Fibroblast of skin of right biceps (primary cell): ENCODE measurements around the gene RSPH4A.
A peak's percentile ranks its signal among the peaks of the same experiment; 100 is the strongest.
"Not testable (repeated sequence)": the region's sequence is repeated elsewhere in the genome, so short reads cannot be mapped to it uniquely, and the experiment has no call there.

Source experiments
- DNase-seq: peaks from one replicate; pipeline ENCODE4 v3.0.0-alpha.2; 2013

Gene RSPH4A

DNA sequence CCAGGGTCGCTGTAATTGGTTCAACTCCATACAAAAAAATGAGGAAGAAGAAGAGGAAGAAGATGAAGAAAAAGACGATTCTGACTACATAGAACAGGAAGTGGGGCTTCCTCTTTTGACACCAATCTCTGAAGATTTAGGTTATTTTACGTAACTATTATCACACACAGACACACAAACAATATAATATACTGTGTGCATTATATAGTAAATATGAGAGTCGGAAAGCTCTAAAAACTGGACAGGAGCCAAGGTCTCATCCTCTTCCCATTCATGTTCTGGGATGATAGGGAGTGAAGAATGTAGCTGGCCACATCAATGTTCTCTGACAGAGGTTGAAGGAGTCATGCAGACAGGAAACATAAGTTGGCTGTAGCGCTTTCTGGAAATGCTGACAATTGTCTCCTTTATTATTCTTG lies 13.3 kb downstream of the RSPH4A start:
- peak; percentile 3 for DNase-seq

DNA sequence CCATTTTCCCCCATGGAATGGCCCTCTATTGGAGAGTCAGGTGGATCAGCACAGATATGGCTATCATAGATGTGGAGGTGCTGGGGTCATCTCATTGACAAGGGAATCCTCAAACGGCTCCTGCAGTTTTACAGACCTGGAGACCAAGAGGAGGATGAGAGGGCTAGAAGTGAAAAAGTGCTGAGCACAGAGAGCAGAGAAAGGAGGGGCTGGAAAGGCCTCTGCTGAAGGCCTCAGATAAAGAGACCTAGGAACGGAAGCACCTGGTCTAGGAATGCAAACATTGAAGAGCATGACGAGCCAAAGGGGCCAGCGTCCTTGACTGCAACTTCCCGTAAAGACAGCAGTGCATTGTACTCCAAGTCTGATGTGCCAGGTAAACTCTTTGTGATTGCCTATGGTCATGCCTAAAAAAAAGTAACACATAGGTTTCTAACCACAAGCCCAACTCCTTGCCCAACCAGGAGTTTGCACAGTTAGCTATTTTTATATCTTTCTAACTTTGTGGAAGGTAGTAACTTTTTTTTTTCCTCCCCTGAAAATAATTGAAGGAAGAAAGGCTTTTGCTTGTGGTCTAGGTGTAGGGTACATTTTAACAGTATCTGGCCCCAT lies 15.2 kb downstream of the RSPH4A start:
- DNase-seq = no peak

DNA sequence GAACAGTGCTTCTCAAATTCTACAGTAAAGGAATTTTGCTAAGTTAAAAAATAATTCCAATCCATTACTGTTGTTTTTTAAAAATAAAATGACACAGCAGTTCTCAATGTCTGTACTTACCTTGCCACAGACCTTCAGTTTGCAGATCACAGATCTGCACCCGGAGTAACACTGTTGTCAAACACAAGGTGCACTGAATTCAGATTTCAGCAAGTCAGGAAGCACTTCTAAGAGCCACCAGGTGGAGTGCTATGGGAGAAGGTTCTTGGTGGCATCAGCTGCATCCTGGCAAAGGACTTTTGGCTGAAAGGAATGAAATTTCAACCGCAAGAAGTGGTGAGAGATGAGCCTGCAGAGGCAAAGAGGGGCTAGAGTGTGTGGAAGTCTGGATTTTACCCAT lies 17.4 kb downstream of the RSPH4A start:
- DNase-seq = no peak

DNA sequence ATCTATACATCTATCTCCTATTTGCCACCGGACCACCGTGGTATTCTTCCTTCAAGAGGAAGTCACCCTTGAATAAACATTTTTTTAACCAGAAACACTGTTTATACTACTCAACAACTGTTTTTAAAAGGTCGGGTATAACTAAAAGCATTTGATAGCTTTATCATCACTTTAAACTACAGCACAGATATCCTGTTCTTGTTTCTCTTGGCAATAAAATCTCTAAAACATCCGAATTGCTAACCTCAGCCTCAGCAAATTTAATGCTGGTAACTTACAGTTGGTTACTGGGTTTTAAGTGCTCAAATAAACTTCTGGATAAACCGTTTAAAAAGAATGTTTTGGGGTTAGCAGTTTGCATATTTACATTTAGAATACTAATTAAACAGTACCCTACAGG lies 31.9 kb downstream of the RSPH4A start:
- DNase-seq = no peak

DNA sequence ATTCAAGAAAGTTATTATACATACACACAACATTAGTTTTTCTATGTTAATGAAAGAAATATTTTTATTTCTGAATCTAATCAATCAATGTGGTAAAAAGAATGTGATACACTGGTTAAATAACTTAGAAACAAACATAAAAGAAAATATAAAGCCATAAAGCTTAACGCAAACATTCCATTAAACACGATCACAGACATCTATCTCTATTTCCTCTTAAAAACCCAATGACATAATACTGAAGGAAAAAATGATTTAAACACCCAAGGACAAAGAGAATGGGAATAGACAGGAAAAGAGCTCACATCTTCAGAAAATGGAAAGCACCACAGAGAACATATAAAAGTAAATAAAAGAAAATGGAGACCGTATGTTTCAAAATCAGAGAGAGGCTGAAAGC lies 32.9 kb downstream of the RSPH4A start:
- DNase-seq = no peak

DNA sequence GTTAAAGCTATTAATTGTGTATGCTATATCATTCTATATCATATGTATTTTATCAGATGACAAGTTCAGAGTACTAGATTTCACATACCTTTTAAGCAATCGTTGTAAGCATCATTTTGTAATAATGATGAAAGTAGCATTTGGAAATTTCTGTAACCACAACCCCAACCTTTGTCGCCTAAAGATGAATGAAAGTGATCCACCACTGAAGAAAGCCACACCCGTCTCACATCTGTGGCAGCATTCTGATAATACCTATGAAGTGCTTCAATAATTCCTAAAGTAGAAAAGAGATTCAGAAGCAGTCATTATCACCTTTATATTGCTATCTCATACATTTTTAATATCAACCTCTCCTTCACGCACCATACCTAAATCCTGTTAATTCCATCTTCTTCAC lies 35.6 kb downstream of the RSPH4A start:
- DNase-seq = no peak

DNA sequence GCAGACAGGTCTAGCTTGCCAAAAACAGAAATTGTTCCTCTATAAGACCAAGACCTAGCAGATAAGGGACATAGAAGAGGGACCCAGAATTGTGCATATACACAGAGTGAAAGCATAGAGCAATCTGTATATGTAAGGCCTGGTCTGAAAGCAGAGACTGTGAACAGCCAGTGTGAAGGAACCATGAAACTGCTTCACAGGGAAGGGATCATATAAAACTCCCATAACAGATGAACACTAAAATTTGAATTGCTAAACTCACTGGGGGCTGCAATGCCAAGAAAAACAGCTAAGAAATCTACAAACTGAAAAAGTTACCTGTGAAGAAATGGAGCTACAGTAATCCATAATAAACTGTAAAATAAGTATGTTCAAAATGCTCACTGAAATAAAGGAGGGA lies 45.3 kb downstream of the RSPH4A start:
- no peak for DNase-seq

DNA sequence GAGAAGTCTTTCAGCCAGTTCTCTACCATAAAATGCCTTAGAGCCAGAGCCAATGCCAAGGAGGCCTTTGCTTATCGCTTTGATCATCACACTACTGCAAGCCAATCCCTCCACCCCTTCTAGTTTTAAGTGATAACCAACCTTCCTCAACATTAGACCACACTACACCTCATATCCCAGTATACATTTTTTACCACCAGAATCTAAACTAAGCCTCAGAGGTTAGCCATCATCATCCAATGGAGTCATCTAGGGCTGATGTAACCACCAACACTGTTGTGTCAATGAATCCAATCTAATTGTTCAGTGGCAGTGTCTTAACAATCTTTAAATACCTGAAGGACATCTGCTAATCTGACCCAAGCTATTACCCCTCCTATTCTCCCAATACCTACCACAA lies 45.9 kb downstream of the RSPH4A start:
- DNase-seq = no peak

DNA sequence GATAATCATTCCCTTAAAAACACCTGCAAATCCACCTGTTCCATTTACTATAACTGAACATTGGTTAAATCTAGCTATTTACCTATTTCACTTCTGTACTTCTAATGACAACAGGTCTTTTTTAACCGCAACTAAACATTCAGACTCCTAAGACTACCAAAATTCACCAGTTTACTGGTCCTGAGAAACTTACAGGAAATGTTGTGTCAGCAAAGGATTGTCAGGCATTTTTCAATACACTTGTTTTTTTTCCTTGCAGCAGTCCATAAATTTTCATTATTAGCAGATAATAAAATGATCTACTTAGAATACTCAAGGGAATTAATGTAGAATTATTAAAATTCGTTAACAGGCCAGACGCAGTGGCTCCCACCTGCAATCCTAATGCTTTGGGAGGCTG lies 47.0 kb downstream of the RSPH4A start:
- DNase-seq = no peak

DNA sequence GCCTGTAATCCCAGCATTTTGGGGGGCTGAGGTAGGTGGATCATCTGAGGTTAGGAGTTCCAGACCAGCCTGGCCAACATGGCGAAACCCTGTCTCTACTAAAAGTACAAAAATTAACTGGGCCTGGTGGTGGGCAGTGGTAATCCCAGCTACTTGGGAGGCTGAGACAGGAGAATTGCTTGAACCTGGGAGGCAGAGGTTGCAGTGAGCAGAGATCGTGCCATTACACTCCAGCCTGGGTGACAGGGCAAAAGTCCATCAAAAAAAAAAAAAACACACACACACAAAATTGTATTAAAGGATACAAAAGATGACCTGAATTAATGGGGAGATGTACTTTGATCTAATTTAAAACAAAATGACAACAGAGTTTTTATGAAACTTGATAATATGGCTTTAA lies 47.9 kb downstream of the RSPH4A start:
- DNase-seq = not testable (repeated sequence)

DNA sequence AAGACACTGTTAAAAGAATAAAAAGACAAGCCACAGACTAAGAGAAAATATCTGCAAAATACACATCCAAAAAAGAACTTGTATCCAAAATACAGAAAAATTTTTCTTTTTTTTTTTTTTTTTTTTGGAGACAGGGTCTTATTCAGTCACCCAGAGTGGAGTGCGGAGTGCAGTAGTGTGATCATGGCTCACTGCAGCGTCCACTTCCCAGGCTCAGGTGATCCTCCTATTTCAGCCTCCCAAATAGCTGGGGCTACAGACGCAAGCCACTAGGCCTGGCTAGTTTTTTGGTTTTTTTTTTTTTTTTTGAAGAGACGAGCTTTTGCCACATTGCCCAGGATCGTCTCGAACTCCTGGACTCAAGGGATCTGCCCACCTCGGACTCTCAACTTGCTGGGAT lies 49.2 kb downstream of the RSPH4A start:
- no peak for DNase-seq

DNA sequence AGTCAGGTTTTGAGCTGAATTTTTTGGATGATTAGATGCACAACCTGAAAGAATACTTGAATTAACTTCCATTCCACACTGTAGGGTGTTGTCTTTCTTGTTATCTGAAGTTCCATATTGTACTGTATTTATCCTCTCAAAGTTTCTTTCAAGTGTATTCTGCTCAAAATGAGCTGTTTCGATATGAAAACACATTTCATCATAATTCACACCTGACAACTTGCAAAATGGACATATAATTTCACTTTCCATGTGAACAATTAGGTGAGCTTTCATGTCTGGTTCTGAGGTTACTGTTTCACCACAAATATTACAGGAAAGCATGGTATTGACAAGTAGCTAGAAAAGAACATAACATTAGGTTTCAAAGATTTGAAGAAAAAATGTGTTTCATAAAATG lies 50.6 kb downstream of the RSPH4A start:
- no peak for DNase-seq

DNA sequence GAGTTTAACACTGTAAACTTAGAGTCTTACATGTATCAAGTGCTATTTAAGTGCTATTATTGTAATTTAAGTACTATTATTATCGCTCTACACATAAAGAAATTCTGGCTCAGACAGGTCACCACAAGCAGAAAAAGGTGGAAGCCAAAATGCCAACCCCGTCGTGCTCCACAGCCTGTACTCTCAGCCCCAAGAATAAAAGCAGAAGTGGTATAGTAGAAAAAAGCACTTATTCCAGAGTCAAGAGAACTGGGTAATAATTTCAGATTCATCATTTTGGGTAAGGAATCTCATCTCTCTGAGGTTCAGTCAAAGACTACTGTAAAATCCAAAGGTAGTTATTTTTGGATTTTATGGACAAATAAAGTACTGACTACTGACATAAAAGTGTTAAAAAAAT lies 51.3 kb downstream of the RSPH4A start:
- no peak for DNase-seq

DNA sequence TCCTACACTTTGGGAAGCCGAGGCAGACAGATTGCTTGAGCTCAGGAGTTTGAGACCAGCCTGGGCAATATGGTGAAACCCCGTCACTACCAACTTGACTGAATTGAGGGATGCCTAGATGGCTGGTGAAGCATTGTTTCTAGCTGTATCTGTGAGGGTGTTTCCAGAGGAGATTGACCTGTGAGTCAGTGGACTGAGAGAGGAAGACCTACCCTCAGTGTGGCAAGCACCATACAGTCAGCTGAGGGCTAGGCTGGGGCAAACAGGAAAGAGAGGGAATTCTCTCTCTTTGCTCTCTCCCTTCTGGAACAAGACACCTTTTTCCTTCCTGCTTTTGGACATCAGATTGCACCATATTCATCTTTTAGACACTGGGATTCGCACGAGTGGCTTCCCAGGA lies 56.0 kb downstream of the RSPH4A start:
- no peak for DNase-seq

DNA sequence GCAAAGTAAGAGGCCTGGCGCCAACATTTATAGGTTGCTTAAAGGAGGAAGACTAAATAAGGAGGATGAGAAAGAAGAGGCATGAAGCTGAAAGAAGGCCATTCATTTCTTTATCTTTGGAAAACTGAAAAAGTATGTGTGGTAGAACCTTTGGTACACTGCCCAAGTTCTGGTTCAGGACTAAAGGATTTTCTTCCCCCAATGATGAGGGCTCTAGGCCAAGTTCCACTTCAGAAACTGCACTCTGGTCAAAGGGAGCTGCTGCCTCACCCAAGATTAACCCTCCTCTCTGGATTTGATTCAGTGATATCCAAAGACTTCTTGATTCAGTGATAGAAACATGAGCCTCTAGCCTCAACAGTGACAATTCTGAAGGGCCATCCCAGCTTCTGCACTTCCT lies 59.7 kb downstream of the RSPH4A start:
- DNase-seq = no peak

DNA sequence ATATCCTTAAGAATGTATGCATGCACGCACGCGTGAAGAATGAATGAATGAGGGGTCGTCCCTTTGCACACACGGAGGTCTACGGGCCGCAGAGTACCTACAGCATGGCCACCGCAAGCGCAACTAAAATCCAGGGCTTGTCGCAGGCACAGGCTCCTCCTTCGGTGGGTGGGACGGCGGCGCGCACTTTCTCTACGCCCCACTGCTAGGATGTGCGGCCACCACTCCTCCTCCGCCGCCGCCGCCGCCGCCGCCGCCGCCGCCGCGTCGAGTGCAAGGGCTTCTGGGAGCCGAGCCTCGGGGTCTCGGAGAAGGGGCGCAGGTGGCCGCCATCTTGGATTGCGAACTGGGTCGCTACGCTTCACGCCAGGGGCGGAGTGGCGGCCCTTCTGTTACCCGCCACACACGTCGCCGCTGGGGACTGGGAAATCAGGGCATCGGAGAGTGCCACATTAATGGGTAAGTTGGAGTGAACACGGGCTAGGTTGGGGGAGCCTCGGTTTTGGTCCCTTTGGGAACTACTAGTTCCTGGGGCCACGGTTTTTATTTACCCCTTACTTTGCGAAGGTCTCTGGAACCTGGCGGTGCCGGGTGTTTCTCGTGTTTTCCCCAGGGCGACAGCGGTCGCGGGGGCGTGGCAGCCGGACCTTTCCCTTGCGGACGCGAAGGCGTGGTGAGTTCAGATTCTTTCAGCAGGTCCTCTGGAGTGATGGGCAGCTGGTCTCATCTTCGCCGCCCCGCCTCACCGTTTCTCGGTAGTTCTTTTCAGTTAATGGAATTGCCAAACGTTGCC lies 64.8 kb downstream of the RSPH4A start, which contains the start of gene KPNA5:
Gene KPNA5 (plus strand): TSS at position 332 of the 793 bp plus-strand sequence. CDS start 124 bp downstream, at position 456.
- DNase-seq = peak; percentile 93

DNA sequence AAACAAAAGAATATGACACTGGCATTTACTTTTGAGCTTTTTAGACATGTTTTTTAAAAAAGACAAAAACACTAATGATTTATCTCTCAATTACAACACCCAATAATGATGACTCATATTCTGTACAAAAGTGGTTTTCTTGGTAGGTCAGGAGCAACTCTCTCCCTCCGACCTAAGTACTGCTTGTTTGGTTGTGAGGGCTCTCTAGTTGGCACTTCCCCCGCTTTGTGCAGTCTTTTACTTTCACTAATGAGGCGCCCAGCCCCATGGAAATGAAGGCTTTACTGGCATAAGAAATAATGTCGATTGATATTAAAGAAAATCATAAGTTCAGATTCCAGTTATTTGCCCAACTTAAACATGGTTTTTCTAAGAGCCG lies 66.0 kb downstream of the RSPH4A start:
- peak; percentile 28 for DNase-seq
